NCI-H345 (cell line): ENCODE measurements around the gene MTOR.
"Not testable (repeated sequence)": the region's sequence is repeated elsewhere in the genome, so short reads cannot be mapped to it uniquely, and the experiment has no call there.

Source experiments
- DNase-seq: peaks from one replicate; lab custom pipeline; 2025; lab: John Stamatoyannopoulos, UW

MTOR gene

DNA sequence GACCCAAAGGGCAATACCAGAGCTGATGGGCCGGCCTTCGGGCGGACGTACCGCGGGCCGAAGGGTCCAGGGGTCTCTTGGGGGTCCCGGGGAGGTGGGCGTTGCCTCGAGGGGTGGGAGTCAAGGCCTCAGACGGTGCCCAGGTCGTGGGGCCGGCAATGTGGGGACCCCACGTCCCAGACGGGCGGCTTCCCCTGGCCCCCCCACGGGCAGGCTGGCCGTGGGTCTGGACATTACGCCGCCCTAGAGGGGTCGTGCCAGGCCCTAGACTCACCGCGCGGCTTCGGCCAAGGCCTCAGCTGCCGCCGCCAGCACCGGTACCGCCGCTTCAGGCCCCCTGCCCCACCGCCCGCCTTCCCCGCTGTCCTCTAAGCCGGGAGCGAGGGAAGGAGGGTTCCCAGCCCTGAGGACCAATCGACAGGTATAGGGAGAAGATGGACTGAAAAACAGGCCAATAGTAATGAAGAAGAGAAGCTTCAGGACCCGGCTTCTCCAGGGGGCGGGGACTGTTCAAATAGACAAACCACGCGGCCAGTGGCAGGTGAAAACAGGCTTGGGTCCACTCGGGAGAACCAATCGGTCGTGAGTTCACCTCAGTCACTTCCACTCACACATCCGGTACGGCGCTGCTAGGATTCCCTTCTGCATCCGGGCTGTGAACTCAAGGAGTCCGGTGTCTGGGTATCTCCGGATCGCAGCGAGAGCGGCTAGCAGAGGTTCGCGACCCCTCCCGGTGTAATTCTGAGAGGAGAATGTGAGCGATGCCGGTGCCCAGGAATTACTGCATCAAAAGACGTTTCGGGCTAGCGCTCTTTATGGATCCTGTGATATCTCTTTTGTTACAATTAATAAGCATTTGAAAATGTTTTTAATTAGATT, at the start of gene MTOR:
Gene MTOR (minus strand): TSS at position 381 of the 879 bp plus-strand sequence. CDS start 3,142 bp downstream, outside the sequence.
- DNase-seq: peak; percentile 100

DNA sequence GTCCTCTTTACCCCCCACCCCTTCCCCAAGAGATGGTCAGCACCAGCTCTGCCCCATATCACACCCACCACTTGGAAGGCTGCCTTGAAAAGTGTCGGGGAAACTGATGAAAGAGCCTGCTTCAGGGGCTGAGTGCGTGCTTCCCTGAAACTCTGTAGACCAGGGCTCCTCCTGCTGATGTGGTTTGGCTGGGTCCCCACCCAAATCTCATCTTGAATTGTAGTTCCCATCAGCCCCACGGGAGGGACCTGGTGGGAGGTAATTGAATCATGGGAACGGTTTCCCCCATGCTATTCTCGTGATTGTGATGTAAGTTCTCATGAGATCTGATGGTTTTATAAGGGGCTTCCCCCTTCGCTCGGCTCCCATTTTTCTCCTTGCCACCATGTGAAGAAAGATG, 47.0 kb upstream of the MTOR start:
- DNase-seq: no peak

DNA sequence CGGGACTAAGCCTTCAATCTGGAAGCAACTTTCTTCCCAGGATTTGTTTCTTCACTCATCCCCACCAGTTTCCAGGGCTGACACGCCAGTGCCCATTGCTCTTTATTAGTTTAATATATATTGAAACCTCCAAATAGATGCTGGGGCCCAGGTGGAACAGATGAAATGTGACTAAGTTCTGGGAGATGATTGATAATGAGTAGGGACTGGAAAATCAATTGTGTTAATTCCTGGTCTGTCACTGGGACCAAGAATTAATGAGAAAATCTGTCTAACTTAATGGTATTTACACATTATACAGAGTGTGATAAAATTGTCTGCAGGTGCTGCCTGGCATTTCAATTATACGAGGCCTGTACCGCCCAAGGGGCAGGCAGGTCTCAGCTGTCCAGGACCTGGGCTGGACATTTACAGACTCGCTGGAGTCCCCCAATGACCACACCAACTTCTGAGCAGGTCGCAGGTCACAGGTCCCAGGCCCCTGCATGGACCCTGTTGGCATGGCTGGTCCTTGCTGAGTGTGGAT, 46.4 kb upstream of the MTOR start:
- no peak for DNase-seq

DNA sequence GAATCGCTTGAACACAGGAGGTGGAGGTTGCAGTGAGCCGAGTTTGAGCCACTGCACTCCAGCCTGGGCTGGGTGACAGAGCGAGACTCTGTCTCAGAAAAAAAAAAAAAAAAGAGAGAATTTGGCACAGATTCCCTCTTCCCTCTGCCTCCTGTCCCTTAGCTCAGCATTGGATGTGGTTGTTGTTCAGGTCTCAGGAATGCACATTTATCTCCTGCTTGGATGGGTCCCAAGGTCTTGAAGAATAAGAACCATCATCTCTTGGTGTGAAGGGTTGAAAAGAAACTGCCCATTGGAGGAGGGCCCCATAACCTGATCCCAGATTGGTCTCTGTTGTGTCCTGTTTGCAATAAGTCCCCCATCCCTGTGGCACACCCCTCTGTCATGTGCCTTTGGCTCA, 45.5 kb upstream of the MTOR start:
- no peak for DNase-seq

DNA sequence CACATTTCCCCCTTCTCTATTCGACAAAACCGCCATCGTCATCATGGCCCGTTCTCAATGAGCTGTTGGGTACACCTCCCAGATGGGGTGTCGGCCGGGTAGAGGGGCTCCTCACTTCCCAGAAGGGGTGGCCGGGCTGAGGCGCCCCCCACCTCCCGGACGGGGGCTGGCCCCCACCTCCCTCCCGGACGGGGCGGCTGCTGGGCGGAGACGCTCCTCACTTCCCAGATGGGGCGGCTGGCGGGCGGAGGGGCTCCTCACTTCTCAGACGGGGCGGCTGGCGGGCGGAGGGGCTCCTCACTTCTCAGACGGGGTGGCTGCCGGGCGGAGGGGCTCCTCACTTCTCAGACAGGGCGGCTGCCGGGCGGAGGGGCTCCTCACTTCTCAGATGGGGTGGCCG, 43.2 kb upstream of the MTOR start:
- not testable (repeated sequence) for DNase-seq

DNA sequence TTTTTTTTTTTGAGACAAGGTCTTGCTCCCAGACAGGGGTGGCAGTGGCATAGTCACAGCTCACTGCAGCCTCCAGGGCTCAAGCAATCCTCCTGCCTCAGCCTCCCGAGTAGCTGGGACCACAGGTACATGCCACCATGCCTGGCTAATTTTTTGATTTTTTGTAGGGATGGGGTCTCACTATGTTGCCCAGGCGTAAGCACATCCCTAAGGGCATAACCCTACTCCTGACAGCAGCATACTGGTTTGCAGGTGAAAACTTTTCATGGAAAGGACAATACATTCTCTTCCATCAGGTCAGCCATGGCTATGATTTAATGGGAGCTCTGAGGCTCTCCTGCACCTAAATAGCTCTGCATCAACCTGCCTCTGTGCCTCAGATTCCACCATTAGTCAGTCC, 40.0 kb upstream of the MTOR start:
- no peak for DNase-seq

DNA sequence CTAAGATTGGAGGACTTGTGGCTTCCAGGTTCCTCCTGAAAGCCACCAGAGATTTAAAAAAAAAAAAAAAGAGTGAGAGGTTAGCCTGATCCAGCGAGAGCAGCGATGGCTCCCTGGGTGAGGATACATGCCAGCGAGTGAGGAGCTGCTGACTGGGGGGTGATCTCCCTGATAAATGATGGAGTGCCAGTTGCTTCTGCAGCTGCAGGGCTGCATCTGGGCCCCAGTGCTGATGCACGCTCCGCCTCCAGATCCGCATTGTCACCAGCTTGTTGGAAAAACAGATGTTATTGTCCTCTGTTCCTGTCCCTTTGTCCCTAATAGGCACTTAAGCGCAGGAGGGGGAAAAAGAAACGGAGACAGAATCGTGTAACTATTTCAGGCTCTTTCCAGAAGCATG, 39.2 kb upstream of the MTOR start:
- DNase-seq: peak; percentile 60

DNA sequence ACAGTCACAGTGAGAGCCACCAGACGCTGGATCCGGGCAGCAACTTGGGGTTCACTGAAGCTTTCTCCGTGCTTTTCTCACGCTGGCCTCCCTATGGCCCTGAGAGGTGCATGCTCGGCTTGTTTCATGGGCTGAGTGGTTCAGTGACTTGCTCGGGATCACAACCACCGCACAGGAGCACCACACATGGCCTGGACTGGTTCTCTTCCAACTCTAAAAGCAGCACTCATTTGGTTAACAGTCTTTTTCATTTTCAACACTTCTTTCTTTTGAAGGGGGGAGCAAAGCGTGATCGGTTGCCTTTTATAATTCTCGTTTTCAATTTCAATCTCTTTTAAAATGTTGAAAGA, 36.8 kb upstream of the MTOR start:
- DNase-seq: no peak

DNA sequence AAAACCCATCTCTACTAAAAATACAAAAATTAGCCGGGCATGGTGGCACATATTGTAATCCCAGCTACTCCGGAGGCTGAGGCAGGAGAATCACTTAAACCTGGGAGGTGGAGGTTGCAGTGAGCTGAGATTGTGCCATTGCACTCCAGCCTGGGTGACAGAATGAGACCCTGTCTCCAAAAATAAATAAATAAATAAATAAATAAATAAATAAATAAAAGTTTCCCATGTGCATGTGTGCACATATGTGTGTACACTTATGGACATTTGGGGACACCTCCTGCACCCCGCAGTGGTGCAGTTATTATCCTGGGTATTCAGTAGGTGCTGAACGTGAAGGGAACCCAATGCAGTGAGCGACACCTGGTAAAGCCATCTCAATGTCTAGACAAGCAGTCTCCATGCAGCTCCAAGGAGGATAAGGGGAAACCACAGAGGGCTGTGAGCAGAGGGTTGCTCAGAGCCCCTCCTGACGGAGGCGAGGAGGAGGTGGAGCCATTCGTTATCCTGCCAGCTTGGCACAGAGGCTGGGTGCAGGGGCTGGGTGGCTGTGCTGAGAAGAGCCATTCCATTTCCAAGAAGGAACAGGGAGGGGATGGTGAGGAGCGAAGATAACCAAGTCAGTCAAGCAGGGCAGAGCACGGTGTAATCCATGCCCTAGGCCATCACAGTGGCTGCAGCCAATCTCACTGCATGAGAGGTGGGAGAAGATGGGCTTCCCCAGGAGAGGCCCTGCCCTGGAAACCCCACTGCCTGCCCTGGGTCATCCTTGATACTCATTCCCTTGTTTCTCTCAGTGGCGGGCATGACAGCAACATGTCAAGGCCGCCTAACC, 36.3 kb upstream of the MTOR start:
- no peak for DNase-seq

DNA sequence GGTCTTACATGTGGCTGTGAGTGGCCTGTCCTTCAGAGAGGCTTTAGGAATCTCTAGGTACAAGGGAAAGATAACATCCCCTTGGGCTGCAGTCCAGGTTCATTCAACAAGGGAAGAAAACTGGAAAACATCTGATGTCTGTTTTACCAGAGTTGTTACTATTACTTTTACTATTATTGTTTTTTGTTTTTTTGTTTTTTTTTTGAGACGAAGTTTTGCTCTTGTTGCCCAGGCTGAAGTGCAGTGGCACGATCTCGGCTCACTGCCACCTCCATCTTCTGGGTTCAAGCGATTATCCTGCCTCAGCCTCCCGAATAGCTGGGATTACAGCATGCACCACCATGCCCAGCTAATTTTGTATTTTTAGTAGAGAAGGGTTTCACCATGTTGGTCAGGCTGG, 35.4 kb upstream of the MTOR start:
- DNase-seq: not testable (repeated sequence)

DNA sequence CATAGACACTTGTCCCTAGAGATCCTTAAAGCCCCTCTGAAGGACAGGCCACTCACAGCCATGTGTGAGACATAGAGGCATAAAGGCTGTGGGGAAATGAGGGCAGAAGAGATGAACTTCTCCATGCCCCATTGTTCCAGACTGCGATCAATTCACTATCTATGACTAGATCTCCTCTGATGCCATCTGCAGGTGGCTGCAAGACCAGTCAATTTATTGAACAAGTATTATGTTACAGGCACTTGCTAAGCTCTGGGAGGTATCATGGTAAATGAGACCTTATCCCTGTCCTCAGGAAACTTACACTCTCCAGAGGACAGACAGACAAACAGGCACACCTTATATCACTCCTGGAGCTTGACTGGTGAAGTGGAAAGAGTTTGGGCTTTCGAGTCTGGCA, 33.6 kb upstream of the MTOR start:
- no peak for DNase-seq

DNA sequence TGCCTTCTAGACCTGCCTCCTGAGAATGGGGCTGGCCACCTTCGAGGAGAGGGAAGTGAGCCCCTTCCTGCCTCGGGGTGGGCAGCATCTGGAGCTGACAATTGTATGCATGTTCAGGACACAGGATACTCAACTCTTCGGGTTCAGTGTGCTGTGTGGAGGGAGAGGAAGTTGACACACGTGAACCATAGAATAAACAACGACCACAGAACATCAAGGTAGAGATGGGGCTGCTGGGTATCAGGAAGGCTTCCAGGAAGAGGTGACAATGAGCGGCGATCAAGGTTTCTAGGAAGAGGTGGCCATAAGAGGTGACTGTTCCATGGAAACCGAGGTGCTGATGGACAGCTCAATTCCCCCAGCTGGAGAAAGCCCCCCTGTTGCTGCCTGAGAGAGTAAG, 32.6 kb upstream of the MTOR start:
- DNase-seq: no peak

DNA sequence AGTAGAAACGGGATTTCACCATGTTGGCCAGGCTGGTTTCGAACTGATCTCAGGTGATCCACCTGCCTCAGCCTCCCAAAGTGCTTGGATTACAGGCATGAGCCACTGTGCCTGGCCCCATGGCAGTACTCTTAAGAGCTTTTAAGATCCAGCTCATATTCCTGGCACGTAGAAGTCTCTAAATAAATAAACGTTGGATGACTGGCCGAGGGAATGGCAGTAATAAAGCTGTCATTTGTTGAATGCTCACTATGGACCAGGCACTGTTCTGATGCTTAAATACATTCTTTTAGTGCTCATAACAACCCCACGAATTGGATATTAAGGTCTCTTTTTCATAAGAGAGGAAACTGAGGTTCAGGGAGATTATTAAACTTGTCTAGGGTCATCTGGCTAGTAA, 31.5 kb upstream of the MTOR start:
- no peak for DNase-seq

DNA sequence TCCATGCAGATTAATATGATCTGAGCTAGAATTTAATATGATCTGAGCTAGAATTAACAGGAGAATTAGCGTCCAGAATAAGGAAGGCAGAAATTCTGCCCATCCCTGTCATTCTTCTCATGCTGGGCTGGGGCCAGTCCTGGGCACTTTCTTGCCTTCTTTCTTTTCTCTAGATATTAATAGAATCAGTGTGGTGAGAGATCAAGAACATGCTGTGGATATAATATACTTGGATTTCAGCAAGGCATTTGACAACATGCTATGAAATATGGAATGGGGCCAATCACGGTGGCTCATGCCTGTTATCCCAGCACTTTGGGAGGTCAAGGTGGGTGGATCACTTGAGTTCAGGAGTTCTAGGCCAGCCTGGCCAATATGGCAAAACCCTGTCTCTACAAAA, 28.7 kb upstream of the MTOR start:
- no peak for DNase-seq

DNA sequence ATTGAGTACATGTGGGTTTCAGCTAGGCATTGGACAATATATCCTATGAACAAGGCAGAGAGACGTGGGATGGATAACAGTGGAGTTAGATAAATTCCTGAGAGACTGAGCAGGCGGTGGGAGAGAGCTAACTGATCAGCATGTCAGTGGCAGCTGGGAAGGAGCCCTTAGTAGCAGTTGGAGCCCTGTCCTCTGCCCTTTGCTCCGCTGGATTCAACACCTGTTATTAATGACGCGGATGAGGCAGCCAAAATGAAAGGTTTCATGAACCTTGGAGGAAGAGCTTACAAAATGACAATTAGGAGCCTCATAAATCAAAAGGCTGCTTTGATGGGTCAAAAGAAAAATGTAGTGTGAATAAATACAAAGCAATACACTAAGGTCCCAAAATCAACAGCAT, 26.7 kb upstream of the MTOR start:
- no peak for DNase-seq

DNA sequence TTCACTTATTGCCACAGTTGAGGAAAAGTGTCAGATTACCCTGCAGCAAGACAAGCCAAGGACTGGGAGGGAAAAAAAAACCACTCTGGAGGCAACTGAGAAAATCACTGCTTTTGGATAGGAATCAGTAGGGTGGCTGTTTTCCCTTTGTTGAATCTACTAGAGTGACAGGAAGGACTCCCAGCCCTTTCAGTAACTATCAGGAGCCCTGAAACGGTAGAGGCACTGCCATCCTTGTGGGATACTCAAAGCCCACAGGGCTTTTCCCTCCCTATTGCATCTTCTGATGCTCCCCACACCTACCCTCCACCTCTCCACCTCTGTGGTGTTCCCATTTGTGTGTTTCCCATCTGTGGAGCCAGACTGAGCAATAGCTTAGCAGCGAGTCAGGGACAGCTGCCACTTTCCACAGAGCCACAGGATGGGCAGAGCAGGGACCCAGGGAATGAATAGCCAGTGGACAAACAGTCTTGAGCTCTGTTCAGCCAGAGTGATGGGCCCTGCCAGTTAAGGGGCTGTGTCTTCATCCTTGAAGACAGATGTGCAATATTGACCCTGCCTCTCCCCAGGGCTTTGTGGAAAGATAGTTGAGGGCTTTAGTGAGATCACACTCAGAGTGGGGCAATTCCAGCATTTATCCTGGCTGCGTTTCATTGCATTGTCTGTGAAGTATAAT, 24.5 kb upstream of the MTOR start:
- DNase-seq: no peak

DNA sequence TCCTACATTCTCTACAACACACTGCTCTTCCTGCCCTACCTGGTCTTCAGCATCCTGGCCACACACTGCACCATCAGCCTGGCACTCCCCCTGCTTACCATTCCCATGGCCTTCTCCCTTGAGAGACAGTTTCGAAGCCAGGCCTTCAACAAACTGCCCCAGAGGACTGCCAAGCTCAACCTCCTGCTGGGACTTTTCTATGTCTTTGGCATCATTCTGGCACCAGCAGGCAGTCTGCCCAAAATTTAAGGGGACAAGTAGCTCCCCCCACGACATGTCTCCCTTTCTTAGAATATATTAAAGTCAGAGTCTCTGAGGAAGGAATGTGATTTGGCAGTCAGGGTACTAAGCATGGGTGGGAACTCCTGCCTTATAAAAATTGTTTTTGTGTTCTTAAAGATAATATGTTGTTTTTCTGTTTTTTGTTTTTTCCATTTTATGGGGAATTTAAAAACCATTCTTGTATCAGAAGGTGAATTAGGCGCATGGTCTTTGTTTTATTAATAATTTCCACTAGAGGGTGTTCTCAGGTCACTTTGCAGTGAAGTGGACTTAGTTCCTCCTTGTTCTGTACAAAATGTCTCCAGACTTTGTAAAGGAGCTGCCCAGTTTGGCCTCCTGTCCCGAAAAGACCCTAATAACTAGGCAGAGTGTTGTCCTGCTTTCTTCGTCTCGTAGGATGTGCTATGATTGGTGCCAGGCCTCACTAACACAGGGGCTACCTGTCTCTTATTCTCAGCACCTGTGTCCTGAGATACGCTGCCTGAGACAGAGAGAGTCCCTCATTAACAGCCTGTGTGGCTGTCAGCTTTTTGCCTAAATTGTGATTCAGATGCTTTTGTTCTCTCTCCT, 23.8 kb upstream of the MTOR start:
- no peak for DNase-seq

DNA sequence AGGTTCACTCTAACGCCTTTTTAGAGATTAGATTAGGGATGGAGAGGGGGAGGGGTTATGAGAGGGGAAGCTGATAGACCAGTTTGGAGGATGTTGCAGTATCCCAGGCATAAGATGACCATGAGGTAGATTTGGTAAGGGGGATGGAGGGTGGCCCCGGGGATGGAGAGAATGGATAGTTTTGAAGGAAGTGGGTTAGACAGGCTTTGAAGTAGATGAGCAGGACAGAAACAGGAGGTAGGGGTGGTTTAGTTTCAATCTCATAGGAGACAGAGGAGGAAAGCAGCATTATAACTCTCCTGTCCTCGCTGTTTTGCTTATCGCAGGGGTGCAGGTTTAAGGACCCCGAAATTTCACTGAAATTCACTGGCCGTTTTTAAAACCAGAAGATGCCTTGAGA, 22.4 kb upstream of the MTOR start:
- no peak for DNase-seq

DNA sequence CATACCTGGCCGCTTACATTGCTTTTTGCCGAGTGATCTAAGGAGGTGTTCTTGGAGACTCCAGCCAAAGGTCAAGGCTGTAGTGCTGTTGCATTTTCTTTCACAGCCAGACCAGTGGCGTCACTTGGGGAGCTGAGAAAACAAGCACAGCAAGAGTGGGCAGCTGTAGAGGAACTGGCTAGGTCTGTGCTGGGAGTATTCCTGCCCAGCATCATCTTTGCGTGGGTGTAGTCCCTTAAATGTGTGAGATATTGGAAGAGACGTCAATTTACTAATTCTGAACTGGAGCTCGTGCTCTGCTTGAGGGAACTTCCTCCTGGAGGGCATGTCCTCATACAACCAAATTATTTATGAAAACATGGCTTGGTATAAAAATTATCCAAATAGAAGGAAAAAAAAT, 20.8 kb upstream of the MTOR start:
- DNase-seq: no peak

DNA sequence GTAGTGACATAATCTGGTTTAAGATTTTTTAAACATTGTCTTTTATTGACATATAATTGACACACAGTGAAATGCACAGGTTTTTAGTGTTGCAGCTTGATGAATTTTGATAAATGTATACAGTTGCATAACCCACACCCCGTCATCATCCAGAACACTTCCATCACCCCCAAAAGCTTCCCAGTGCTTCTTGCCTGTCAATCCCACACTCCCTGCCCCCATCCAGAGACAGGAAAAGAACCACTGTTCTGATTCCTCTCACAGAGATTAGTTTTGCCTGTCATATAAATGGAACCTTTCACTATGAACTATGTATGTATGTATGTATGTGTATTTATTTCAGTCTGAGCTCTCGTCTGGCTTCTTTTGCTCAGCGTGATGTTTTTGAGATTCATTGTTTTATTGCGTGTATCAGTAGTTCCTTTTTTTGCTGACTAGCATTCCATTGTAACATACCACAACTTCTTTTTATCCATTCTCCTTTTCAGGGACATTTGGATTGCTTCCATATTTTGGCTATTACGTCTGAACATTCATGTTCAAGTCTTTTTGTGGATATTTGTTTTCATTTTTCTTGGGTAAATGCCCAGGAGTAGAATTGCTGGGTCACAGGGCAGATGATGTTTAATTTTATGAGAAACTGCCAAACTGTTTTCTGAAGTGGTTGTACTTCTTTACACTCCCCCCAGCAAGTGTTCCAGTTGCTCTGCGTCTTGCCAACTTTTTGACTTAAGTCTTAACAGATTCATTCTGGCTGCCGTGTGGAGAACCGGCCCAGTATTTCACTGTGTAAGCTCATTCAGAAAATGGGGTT, 19.4 kb upstream of the MTOR start:
- DNase-seq: no peak
